HG03469 (cell line): ENCODE measurements around the gene FADS1.

Experiments
- ATAC-seq: cut with Tn5 transposase; IDR thresholded peaks from one replicate; pipeline ENCODE4 v1.9.1; 2021; ENCODE audit warnings: mild to moderate bottlenecking, moderate library complexity, moderate number of reproducible peaks; ENCODE audit not compliant: unreplicated experiment

Gene FADS1

DNA sequence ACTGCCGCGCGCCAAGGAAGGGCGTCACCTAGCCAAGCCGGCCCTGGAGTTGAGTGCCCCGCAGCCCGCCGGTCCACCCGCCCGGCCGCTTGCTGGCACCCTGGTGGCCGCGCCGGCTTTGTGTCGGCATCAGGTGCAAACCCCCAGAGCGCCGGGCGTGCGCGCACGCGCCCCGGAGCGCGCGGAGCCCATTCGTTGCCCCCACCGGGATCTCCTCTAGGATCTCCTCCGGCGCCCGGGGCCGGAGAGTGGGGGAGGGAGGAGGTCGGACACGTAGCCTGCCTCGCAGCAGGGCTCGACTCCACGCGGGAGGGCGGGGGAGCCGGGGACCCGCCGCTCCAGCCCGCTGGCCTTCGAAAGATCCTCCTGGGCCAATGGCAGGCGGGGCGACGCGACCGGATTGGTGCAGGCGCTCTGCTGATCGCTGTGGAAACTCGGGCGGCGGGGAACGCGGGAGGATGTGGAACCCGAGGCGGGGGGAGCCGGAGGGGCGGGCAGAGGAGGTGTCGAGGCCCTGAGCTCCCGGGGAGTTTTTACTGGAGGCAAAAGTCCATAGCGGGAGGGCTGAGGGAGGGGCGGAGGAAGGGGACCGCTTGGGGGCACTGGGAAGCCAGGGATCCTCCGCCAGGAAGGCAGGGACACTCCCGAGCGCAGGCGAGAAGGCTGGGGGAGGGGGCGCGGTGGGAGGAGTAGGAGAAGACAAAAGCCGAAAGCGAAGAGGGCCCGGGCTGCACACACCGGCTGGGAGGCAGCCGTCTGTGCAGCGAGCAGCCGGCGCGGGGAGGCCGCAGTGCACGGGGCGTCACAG lies 11.0 kb upstream of the FADS1 start, which contains the start of gene FADS2:
TSS of gene FADS2 (plus strand) at position 730 of the 808 bp plus-strand sequence. CDS start 91 bp downstream, outside the sequence.
- peak; percentile 59 for ATAC-seq

GRCh38 chr11:61826930-61827570 lies 10.2 kb upstream of the FADS1 start:
- ATAC-seq, result no peak

DNA sequence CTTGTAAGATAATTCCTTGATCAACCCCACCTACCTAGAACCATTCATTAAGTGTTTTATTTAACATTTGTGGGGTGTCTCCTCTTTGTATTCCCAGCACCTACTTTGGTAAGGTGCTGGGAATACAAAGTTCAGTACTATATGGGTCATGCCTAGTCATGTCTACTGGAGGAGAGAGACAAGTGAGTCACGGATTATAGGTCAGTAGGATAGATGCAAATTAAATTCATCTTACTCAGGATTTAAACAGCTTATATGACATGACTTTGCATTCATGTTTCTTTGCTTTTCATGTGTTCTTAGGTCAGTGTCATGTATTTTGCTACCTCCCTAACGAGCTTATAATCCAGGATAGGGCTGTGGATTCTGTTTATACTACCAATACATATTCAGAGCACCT lies 3.4 kb upstream of the FADS1 start:
- ATAC-seq, result no peak

GRCh38 chr11:61817471-61818202 lies 834 bp upstream of the FADS1 start:
- ATAC-seq, result no peak

GRCh38 chr11:61815790-61816735 lies 740 bp downstream of the FADS1 start:
- ATAC-seq, result no peak

DNA sequence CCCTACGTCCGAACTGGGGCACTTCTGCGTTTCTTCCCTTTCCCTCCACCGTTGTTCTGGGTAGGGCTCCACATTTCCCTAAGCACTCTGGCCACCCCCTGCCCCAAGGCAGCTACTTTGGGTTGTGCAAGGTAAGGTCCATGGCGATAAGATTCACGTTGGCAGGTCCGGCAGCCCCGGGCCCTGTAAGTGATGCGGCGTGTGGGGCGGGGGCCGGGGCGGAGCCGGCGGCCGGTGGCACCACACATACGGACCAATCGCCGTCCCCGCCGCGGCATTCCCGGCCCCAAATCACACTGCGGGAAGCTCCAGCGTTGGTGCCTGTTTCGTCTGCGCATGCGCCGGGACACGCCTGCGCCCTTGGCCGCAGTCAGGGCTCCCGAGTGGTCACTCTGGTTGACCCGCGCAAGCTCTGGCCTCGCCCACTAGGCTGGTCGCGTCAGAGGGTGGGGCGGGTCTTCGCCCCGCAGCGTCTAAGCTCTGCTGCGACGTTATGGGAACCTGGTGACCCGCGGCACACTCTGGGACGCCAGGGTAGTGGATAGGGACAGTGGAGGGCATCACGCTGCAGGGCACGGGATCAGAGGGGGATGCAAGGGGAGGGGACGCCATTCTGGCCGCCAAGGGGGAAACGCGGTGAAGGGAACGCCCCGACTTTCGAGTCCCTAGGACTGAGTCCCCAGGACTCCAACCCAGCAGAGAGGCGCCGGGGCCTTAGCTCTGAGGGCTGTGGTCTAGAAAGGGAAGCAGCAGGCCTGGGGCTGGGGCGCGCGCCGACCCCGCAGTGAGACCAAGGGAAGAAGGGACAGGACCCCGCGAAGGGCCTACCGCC lies 1.6 kb downstream of the FADS1 start:
- peak; percentile 31 for ATAC-seq

DNA sequence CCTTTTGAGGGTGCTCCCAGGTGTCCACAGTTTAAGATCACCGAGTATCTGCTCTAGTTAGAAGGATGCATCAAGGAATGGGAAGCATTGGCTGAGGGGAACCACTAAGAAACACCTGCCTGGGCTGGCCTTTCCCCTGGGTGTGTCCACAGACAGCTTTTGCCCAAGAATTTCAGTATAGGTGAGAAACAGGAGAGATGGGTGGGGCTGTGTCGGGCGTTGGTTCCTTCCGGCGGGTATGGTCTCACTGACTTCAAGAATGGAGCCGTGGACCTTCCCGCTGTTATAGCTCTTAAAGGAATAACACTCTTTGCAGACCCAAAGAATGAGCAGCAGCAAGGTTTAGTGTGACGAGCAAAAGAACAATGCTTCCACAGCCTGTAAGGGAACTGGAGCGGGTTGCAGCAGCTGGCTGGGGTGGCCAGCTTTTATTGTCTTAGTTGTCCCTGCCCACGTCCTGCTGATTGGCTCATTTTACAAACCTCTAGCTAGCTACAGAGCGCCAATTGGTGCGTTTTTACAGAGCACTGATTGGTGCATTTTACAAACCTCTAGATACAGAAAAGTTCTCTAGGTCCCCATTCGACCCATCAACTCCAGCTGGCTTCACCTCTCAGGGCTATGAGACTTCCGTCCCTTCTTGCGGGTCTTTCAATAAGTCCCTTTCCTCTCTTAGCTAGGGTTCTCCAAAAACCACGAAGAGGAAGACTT lies 2.4 kb downstream of the FADS1 start:
- no peak for ATAC-seq

DNA sequence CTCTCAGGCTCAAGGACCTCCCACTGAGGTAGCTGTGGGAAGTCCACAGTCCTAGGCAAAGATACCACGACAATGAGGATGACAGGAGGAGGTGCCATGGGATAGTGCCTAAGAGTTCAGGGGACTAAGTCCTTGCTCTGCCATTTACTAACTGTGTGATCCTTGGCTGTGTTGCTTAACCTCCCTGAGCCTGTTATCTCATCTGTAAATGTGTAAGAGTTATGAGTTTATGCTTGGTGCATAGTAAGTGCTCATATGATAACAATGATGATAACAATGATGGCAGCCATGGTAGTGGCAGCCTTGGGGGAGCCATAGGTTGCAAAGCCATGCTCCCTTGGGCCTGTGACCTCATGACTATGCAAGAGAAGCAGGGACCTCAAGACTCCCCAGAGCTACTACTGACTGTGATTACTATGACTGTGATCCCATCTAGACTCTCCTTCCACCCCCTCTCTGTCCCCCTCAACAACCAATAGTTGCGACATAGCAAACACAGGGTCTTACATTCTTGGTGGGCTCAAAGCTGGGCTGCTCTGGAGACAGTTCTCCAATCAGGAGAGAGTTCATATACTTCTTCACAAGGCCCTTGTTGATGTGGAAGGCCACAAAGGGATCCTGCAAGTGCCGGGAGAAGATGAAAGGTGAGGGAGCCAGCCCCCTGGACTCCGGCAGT lies 3.9 kb downstream of the FADS1 start:
- no peak for ATAC-seq

DNA sequence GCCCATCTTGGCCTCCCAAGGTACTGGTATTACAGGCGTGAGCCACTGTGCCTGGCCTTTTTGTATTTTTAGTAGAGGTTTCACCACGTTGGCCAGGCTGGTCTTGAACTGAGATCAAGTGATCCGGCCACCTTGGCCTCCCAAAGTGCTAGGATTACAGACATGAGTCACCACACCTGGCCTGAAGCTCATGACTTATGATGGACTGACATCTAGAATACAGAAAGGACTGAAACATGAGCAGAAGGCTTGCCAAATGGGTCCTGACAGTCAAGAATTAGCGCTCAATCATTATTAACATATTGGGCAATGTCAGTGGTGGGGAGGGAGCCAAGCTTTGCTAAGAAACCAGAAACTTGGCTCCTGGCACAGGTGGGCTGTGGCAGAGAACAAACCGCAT lies 5.0 kb downstream of the FADS1 start:
- no peak for ATAC-seq

DNA sequence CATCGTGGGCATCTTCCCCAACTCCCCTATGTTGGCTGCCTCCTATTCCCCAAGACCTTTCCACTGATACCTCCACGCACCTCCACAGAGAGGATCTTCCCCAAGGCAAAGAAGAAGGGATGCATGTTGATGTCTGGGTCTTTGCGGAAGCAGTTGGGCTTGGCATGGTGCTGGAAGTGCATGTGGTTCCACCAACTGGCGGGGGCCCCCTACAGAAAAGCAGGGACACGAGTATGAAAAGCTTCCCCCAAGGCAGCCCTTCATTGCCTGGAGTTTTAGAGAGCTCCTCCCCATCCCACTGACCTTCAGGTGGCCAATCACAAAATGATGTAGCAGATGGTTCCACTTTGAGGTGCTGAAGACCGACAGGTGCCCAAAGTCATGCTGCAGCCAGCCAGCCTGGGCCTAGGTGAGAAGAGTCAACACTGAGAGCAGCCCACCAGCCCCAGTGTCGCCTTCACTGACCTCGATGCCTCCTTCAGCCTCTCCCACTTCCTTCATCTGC lies 6.1 kb downstream of the FADS1 start:
- ATAC-seq, result no peak

- no peak for ATAC-seq
These were observed 10.0 kb downstream of the FADS1 start for GRCh38 chr11:61806785-61807184.

DNA sequence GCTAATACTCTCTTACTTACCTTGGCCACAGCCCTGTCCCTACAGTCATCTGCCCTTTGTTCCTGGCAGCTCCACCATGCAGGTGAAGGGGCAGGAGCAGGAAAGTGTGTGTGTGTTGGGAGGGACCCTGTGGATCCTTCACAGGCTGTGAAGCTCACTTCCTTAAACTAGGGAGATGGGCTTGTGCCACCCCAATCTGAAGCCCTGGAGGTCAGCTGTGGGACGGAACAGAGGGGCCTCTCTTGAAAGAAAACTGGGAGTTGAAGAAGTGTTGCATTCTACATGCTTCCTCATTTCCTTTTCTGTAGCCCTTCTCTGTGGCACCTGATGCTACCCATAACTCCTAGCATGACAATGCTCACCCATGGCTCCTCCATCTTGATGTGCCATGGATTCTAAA lies 11.7 kb downstream of the FADS1 start:
- no peak for ATAC-seq

DNA sequence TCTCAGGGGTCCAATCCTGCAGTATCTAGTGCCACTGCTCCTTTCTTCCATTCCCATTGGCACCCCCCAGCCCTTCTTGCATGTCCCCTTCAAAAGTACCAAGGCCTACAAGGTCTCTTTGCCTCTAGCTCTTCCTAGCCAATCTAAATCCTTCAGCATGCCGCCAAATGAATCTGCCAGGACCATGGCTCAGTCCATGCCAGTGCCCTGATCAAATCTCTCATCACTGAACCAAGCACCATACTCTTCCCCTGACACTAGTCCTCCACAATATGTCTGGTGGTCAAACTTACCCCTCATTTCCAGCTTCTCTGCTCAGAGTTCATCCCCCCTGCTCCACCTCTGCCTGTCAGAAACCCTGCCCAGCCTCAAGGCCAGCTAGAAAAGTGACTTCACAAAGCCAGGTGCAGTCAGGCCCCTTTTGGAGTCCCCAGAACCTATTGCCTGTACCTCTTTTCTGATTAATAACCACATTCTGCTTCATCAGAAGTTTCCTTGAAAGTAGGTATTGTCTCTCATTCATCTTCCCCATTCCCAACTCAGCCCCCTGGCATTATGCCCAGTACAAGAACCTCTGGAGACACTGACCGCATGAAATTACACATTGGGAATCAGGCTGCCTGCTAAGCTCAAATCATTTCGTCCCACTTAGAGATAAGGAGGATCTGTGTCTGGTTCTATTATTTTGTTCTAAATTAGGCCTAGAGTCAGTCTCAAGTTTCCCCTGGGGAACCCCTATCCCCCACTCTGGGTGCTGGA lies 12.7 kb downstream of the FADS1 start:
- ATAC-seq, result no peak

- no peak for ATAC-seq
These were observed 14.2 kb downstream of the FADS1 start for GRCh38 chr11:61802605-61803004.

GRCh38 chr11:61800331-61801281 lies 16.2 kb downstream of the FADS1 start:
- no peak for ATAC-seq

- ATAC-seq, result no peak
These were observed 17.0 kb downstream of the FADS1 start for GRCh38 chr11:61799665-61800284.
